OCI-LY7 (cell line): ENCODE measurements around the gene DNAH14. TPM values are rescaled to one million over a fixed set of nuclear protein-coding genes. Genes with fewer than 3 reads are reported as not detected.

Experiments used
- BruUV-seq: library from RNA; stranded (reverse); fragments of 400-500 nt; replicated peaks from 2 replicates; lab custom pipeline; 2021; lab: Mats Ljungman, UMichigan
- CTCF ChIA-PET: fragments of 300-600 bp; sonication (Branson Sonifier 250); formaldehyde crosslinking; loops from one replicate; lab custom pipeline; 2022; ENCODE audit warnings: antibody characterized with exemption; ENCODE audit not compliant: unreplicated experiment; lab: Charles Lee
- POLR2A ChIA-PET: fragments of 300-600 bp; sonication (Branson Sonifier 250); formaldehyde crosslinking; loops from one replicate; lab custom pipeline; 2022; ENCODE audit warnings: antibody characterized with exemption; lab: Charles Lee
- DNase-seq: peaks from one replicate; pipeline ENCODE4 v3.0.0-alpha.2; 2015; ENCODE audit warnings: low spot score
- H2AFZ ChIP-seq: fragments of 200-600 bp; sonication (generic), shearing (Covaris generic); 2 replicates; pipeline ENCODE4 v1.6.1; 2014; ENCODE audit warnings: mild to moderate bottlenecking, antibody characterized with exemption, low read length, moderate library complexity
- H3K27ac ChIP-seq: fragments of 200-600 bp; sonication (generic); 2 replicates; pipeline ENCODE4 v1.5.1; 2014; ENCODE audit warnings: mixed run types, low read depth, mild to moderate bottlenecking, moderate library complexity, low read length, inconsistent platforms; ENCODE audit not compliant: poor library complexity, severe bottlenecking
- H3K36me3 ChIP-seq: fragments of 200-600 bp; sonication (generic); 2 replicates; pipeline ENCODE4 v1.6.1; 2014; ENCODE audit warnings: mild to moderate bottlenecking, antibody characterized with exemption, low read length, moderate library complexity, mixed read lengths; ENCODE audit not compliant: insufficient read depth
- H3K4me1 ChIP-seq: fragments of 200-600 bp; sonication (generic); 2 replicates; pipeline ENCODE4 v1.5.1; 2014; ENCODE audit warnings: mild to moderate bottlenecking, low read length; ENCODE audit not compliant: insufficient read depth, poor library complexity, severe bottlenecking
- H3K4me2 ChIP-seq: fragments of 200-600 bp; sonication (generic); 2 replicates; pipeline ENCODE4 v1.6.1; 2014; ENCODE audit warnings: mild to moderate bottlenecking, low read length
- H3K4me3 ChIP-seq: fragments of 200-600 bp; sonication (generic); 2 replicates; pipeline ENCODE4 v1.5.1; 2014; ENCODE audit warnings: mild to moderate bottlenecking, low read depth, low read length; ENCODE audit not compliant: poor library complexity, severe bottlenecking
- H3K79me2 ChIP-seq: fragments of 200-600 bp; sonication (generic); 2 replicates; pipeline ENCODE4 v1.6.1; 2016; ENCODE audit warnings: low read depth, mild to moderate bottlenecking, low read length, moderate library complexity, mixed read lengths; ENCODE audit not compliant: insufficient read depth
- H3K9me2 ChIP-seq: fragments of 200-600 bp; sonication (generic); 2 replicates; pipeline ENCODE4 v1.6.1; 2016; ENCODE audit warnings: mild to moderate bottlenecking, low read length, mixed read lengths; ENCODE audit not compliant: insufficient read depth
- H3K9me3 ChIP-seq: fragments of 200-600 bp; sonication (generic); 2 replicates; pipeline ENCODE4 v1.6.1; 2014; ENCODE audit warnings: mild to moderate bottlenecking, mixed run types, low read length, mixed read lengths
- H4K20me1 ChIP-seq: fragments of 200-600 bp; sonication (generic); 2 replicates; pipeline ENCODE4 v1.6.1; 2014; ENCODE audit warnings: mild to moderate bottlenecking, antibody characterized with exemption, low read length, moderate library complexity, mixed read lengths; ENCODE audit not compliant: insufficient read depth
- EZH2phosphoT487 ChIP-seq: fragments of 200-600 bp; sonication (generic); IDR thresholded peaks from 2 replicates; pipeline ENCODE4 v1.6.1; 2018; ENCODE audit warnings: low read depth, borderline replicate concordance, mild to moderate bottlenecking, mixed run types, antibody characterized with exemption, low read length, moderate library complexity, mixed read lengths
- intact Hi-C: fragments of 100-400 bp; cut with micrococcal nuclease; formaldehyde crosslinking; loops from one replicate; pipeline ENCODE4 v1.10.0; 2022; ENCODE audit not compliant: unreplicated experiment
- total RNA-seq, 2 experiments: library from RNA; depleted of rRNA in 1 of 2; stranded (reverse); fragments of >200 nt in 1 of 2; shearing (Covaris generic) in 1 of 2; gene quantifications; 2 replicates each; pipeline ENCODE4 v1.2.3, GENCODE V29; 2014 to 2022
- TF ChIP-seq, protein P1 (sequence below): fragments of 200-600 bp; sonication (generic); conservative IDR thresholded peaks from 2 replicates; pipeline ENCODE4 v1.5.1; 2014; ENCODE audit warnings: mild to moderate bottlenecking, antibody characterized with exemption, low read length, moderate library complexity, mixed read lengths

Gene DNAH14
- total RNA-seq, 2 experiments from 2014 or later = not detected

- H3K36me3 ChIP-seq = no peaks in the 10 kb centered on the region
- no peak overlapping the region for H3K27ac ChIP-seq
- CTCF ChIA-PET = no interaction called here
- H4K20me1 ChIP-seq = no peaks in the 10 kb centered on the region
- no peak overlapping the region for H2AFZ ChIP-seq
- no TSS peak for BruUV-seq
- H3K9me3 ChIP-seq = no peaks in the 10 kb centered on the region
- no peaks in the 10 kb centered on the region for H3K79me2 ChIP-seq
- intact Hi-C loops = no loop called here
- no peak for DNase-seq
- H3K4me2 ChIP-seq = no peak overlapping the region
- no peak for TF ChIP-seq EZH2phosphoT487
- TF ChIP-seq, protein P1, sequence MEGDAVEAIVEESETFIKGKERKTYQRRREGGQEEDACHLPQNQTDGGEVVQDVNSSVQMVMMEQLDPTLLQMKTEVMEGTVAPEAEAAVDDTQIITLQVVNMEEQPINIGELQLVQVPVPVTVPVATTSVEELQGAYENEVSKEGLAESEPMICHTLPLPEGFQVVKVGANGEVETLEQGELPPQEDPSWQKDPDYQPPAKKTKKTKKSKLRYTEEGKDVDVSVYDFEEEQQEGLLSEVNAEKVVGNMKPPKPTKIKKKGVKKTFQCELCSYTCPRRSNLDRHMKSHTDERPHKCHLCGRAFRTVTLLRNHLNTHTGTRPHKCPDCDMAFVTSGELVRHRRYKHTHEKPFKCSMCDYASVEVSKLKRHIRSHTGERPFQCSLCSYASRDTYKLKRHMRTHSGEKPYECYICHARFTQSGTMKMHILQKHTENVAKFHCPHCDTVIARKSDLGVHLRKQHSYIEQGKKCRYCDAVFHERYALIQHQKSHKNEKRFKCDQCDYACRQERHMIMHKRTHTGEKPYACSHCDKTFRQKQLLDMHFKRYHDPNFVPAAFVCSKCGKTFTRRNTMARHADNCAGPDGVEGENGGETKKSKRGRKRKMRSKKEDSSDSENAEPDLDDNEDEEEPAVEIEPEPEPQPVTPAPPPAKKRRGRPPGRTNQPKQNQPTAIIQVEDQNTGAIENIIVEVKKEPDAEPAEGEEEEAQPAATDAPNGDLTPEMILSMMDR = no peak
- no peak overlapping the region for H3K4me3 ChIP-seq
- no peaks in the 10 kb centered on the region for H3K9me2 ChIP-seq
- no peaks in the 10 kb centered on the region for H3K4me1 ChIP-seq
- POLR2A ChIA-PET = interaction anchor here (0.6 to 1.2 kb wide), 2 partner anchors 18 to 69 kb away, joined by 4 to 8 read pairs; no protein-coding TSS in a partner anchor
Observed at GRCh38 chr1:225338545-225338944, 409.1 kb downstream of the DNAH14 start.

GRCh38 chr1:225341642-225342041 lies 412.2 kb downstream of the DNAH14 start:
- Histone ChIP-seq H3K4me2 (no peak overlapping the region), H2AFZ (no peak overlapping the region), H3K36me3 (no peaks in the 10 kb centered on the region), H3K9me2 (no peaks in the 10 kb centered on the region), H4K20me1 (no peaks in the 10 kb centered on the region), H3K79me2 (no peaks in the 10 kb centered on the region), H3K9me3 (no peaks in the 10 kb centered on the region), H3K4me3 (no peak overlapping the region), H3K4me1 (no peaks in the 10 kb centered on the region), H3K27ac (no peak overlapping the region)
- POLR2A ChIA-PET = no interaction called here
- TF ChIP-seq, protein P1 = no peak
- no peak for TF ChIP-seq EZH2phosphoT487
- CTCF ChIA-PET = no interaction called here
- BruUV-seq = no TSS peak
- intact Hi-C loops = no loop called here
- no peak for DNase-seq

DNA sequence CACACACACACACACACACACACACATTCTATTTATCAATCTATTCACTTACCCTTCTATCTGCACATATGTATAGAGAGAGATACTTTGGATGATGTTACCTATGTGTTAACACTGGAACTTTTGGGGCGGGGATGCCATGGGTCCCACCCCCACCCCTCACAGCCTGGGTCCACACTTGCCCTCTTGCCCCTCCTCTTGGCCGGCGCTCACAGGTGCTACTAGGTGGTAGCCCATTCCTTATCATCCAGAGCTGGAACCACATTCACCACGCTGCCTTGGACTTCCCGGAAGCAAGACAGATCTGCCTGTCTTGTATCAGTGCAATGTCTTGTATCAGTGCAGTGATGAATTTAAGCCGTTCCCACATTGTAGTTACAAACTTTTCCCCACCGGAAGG lies 413.2 kb downstream of the DNAH14 start:
- no peak overlapping the region for H3K4me2 ChIP-seq
- no peaks in the 10 kb centered on the region for H3K9me3 ChIP-seq
- no peaks in the 10 kb centered on the region for H3K79me2 ChIP-seq
- H3K4me3 ChIP-seq = no peak overlapping the region
- TF ChIP-seq EZH2phosphoT487 = no peak
- TF ChIP-seq, protein P1 = no peak
- ChIA-PET CTCF (no interaction called here), POLR2A (no interaction called here)
- H4K20me1 ChIP-seq = no peaks in the 10 kb centered on the region
- no TSS peak for BruUV-seq
- intact Hi-C loops = no loop called here
- no peak overlapping the region for H2AFZ ChIP-seq
- no peak for DNase-seq
- H3K9me2 ChIP-seq = no peaks in the 10 kb centered on the region
- H3K27ac ChIP-seq = no peak overlapping the region
- H3K36me3 ChIP-seq = no peaks in the 10 kb centered on the region
- peaks cover 3% of the 10 kb centered on the region for H3K4me1 ChIP-seq
